ENCODE data around the gene SEPTIN14.
"Not testable (repeated sequence)": the region's sequence is repeated elsewhere in the genome, so short reads cannot be mapped to it uniquely, and the experiment has no call there.

DNA sequence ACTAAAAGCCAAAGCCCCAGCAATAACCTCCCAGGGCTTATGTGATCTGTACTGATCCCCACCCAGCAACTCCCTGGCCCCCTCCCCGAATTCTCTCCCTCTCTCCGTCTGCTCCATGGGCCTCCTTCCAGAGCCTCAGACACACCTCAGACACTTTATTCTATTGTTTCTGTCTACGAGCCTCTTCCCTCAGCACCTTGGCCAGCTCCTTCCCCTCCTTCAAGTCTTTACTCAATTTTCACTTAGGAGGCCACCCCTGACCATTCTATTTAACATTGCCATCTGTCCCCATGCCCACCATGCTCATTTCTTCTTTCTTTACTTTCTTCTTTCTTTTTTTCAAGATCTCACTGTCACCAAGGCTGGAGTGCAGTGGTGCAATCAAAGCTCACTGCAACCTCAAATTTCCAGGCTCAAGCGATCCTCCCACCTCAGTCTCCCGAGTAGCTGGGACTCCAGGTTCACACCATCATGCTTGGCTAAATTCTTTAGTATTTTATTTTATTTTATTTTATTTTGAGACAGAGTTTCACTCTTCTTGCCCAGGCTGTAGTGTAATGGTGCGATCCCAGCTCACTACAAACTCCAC lies 109.2 kb downstream of the SEPTIN14 start:
- TF ChIP-seq, protein P1, sequence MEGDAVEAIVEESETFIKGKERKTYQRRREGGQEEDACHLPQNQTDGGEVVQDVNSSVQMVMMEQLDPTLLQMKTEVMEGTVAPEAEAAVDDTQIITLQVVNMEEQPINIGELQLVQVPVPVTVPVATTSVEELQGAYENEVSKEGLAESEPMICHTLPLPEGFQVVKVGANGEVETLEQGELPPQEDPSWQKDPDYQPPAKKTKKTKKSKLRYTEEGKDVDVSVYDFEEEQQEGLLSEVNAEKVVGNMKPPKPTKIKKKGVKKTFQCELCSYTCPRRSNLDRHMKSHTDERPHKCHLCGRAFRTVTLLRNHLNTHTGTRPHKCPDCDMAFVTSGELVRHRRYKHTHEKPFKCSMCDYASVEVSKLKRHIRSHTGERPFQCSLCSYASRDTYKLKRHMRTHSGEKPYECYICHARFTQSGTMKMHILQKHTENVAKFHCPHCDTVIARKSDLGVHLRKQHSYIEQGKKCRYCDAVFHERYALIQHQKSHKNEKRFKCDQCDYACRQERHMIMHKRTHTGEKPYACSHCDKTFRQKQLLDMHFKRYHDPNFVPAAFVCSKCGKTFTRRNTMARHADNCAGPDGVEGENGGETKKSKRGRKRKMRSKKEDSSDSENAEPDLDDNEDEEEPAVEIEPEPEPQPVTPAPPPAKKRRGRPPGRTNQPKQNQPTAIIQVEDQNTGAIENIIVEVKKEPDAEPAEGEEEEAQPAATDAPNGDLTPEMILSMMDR (conservative IDR thresholded peaks at IDR 0.05; ENCODE audit: low read depth, low read length): not testable (repeated sequence)
- not testable (repeated sequence) for TF ChIP-seq EZH2 (IDR thresholded peaks at IDR 0.05; ENCODE audit: borderline replicate concordance, low read depth, low read length, poor library complexity, severe bottlenecking)
